ENCODE measurements around the gene NCK2. TPM values are rescaled to one million over a fixed set of nuclear protein-coding genes. Genes with fewer than 3 reads are reported as not detected.

NCK2 gene
- total and polyA plus RNA-seq, 10 of the 15 experiments (the other 5 are each of a cell fraction or from before 2014, with no cell fraction given): 1.2 to 30.9 (median 14.1) TPM

DNA sequence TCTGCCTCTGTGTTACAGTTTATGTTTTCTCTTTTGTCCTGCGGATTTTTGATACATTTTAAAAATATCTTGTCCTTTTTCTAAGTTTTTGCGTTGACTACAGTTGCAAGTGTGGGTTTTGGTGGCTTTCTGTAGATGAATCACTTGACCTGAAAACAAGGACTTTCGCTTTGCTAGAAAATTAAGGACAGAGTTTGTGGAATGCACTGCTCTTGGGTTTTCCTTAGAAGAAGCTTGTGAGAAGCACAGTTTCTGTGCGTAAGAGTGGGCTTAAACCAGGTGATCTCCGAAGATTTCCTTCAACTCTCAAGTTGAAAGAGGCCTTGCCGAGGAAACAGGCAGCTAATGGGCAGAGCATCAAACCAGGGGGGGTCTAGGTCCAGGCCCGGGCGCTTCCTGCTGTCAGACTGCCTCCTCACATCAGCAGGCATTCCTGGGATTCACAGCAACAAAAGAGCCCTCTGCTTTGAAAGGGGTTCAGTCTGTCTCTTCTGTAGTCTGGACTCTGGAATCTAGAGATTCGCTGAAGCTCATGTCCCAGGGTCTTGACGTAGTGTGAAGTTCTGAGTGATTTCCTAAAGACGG lies 17.3 kb downstream of the NCK2 start (continued):
- no peak for TF ChIP-seq HDGF (IDR thresholded peaks at IDR 0.05)

- in situ Hi-C loops (cut with MboI): no loop called here
- SMC1A ChIA-PET (ENCODE audit: uncharacterized antibody, unreplicated experiment): interaction anchor here (1.0 to 1.2 kb wide), 3 partner anchors 11 to 35 kb away, joined by 3 read pairs; no protein-coding TSS in a partner anchor
- no peak for DNase-seq (ENCODE audit: low read depth, low spot score)
- Histone ChIP-seq H4K20me1 (ENCODE audit: control insufficient read depth, insufficient read depth) (no peaks in the 10 kb centered on the region), H3K4me1 (ENCODE audit: control insufficient read depth, insufficient read depth, low read length) (peaks cover 7% of the 10 kb centered on the region), H3K36me3 (ENCODE audit: control insufficient read depth in 2 of 2, insufficient read depth in 2 of 2, low read length in 1 of 2) (peaks cover 0 to 4% of the 10 kb centered on the region in 2 experiments; a peak in 2 of 4 replicates), H3K27ac (ENCODE audit: control insufficient read depth, insufficient read depth) (no peak overlapping the region), H3K9me3 (replicated peaks; ENCODE audit: control insufficient read depth, insufficient read depth, low read length) (no peaks in the 10 kb centered on the region; the same call in 2 of the 3 replicates), H3K79me2 (ENCODE audit: control insufficient read depth, insufficient read depth, low read length) (peaks cover 52% of the 10 kb centered on the region), H2AFZ (ENCODE audit: control insufficient read depth, low read depth, low read length) (no peak overlapping the region), H3K4me3 (no peak overlapping the region), H3K27me3 (replicated peaks in 1 of 2; ENCODE audit: control insufficient read depth in 2 of 2, insufficient read depth in 2 of 2, low read length in 1 of 2) (no peaks in the 10 kb centered on the region), H3K9ac (ENCODE audit: control insufficient read depth, insufficient read depth, low read length) (no peak overlapping the region), H3K4me2 (ENCODE audit: control insufficient read depth, insufficient read depth) (no peak overlapping the region)
- BruUV-seq (replicated peaks): no TSS peak
- POLR2A ChIA-PET: interaction anchor here (1.5 kb wide), 1 partner anchor 35 kb away, joined by 3 read pairs; no protein-coding TSS in a partner anchor
- 88% methylated on average over 10 of the region's 10 CpGs for WGBS (ENCODE audit: insufficient coverage, insufficient replicate concordance, low lambda C conversion rate, missing lambda C conversion rate)
- RAD21 ChIA-PET (ENCODE audit: unreplicated experiment): interaction anchor here (1.0 to 1.6 kb wide), 3 partner anchors 9 to 14 kb away, joined by 3 to 4 read pairs (median 3); no protein-coding TSS in a partner anchor
- intact Hi-C loops (cut with micrococcal nuclease; ENCODE audit: unreplicated experiment): no loop called here
- TF ChIP-seq HDGF (IDR thresholded peaks at IDR 0.05) (no peak), ESRRA (IDR thresholded peaks at IDR 0.05; ENCODE audit: low read length) (no peak), BMI1 (IDR thresholded peaks at IDR 0.05; ENCODE audit: borderline replicate concordance) (no peak), CEBPZ (IDR thresholded peaks at IDR 0.05; ENCODE audit: low read depth, low read length) (no peak), SMAD1 (IDR thresholded peaks at IDR 0.05; ENCODE audit: low read depth, partially characterized antibody) (no peak), PML (IDR thresholded peaks at IDR 0.05; ENCODE audit: low read length) (no peak), BHLHE40 (IDR thresholded peaks at IDR 0.05; ENCODE audit: borderline replicate concordance in 1 of 2, low read depth in 2 of 2, low read length in 1 of 2) (no peak), ZNF24 (IDR thresholded peaks at IDR 0.05) (no peak), IKZF1 (conservative IDR thresholded peaks at IDR 0.05) (no peak), RAD51 (IDR thresholded peaks at IDR 0.05) (no peak), RAD21 (IDR thresholded peaks at IDR 0.05; ENCODE audit: insufficient read depth, low read depth, low read length) (no peak), HDAC2 (IDR thresholded peaks at IDR 0.05) (no peak), SIN3A (IDR thresholded peaks at IDR 0.05; ENCODE audit: low read depth, low read length) (no peak)
- ATAC-seq: no peak
- CTCF ChIA-PET: interaction anchor here (1.3 kb wide), 1 partner anchor 15 kb away, joined by 5 read pairs; no protein-coding TSS in a partner anchor
- FAIRE-seq: no peak
These were observed 18.4 kb downstream of the NCK2 start for GRCh38 chr2:105763076-105763475.

Measured in GM12878 (cell line).